ENCODE data around the gene MMP14.
A peak's percentile ranks its signal among the peaks of the same experiment; 100 is the strongest.
"Not testable (repeated sequence)": the region's sequence is repeated elsewhere in the genome, so short reads cannot be mapped to it uniquely, and the experiment has no call there.

Gene MMP14

DNA sequence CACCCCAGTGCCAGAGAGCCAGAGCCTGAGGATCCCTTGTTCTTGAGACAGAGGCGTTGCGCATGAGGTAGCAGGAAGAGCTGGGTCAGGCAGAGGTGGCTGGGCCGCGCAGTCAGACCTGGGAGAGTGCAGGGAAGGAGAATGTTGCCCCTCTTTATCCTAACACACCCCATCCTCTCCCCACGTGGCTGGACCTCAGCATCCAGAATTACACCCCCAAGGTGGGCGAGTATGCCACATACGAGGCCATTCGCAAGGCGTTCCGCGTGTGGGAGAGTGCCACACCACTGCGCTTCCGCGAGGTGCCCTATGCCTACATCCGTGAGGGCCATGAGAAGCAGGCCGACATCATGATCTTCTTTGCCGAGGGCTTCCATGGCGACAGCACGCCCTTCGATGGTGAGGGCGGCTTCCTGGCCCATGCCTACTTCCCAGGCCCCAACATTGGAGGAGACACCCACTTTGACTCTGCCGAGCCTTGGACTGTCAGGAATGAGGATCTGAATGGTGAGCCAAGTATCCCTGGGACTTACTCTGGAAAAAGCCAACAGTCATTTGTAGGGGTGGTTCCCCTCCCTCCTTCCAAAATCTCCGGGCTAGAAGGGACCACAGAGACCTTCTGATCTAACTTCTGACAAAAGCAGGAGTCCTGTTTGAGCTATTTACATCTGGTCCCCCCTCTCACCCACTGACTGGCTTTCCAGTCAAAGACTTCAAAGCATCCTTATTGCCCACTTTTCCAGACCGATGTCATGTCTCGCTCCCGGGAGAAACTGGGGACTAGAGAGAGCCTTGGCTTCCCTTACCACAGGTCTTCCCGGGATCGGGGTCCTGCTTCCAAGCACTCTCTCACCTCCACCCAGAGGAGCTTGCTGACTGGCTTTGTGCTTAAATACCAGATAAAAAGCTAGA, 6.1 kb downstream of the MMP14 start:
- DNase-seq: no peak

DNA sequence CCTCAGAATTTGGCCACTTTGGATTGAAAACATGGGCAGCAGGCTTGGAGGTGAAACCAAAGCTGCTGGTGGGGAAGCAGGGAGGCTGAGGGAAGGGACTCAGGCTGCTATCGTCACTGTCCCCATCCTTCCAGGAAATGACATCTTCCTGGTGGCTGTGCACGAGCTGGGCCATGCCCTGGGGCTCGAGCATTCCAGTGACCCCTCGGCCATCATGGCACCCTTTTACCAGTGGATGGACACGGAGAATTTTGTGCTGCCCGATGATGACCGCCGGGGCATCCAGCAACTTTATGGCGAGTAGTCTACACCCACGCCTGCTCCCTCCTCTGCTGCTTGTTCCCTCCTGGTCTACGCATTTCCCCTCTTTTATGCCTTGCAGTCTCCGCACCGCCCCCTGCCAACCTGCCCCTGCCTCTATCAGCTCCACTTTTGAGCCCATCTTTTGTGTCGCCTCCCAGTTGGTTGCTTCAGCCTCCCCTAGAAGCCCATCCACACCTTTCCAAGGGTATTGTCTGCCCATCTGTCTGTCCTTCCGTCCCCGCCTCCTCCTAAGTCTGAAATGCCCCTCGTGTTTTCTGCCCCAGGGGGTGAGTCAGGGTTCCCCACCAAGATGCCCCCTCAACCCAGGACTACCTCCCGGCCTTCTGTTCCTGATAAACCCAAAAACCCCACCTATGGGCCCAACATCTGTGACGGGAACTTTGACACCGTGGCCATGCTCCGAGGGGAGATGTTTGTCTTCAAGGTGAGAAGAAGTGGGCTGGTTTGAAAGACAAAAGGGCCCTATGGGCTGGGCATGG, 6.9 kb downstream of the MMP14 start:
- DNase-seq: no peak

DNA sequence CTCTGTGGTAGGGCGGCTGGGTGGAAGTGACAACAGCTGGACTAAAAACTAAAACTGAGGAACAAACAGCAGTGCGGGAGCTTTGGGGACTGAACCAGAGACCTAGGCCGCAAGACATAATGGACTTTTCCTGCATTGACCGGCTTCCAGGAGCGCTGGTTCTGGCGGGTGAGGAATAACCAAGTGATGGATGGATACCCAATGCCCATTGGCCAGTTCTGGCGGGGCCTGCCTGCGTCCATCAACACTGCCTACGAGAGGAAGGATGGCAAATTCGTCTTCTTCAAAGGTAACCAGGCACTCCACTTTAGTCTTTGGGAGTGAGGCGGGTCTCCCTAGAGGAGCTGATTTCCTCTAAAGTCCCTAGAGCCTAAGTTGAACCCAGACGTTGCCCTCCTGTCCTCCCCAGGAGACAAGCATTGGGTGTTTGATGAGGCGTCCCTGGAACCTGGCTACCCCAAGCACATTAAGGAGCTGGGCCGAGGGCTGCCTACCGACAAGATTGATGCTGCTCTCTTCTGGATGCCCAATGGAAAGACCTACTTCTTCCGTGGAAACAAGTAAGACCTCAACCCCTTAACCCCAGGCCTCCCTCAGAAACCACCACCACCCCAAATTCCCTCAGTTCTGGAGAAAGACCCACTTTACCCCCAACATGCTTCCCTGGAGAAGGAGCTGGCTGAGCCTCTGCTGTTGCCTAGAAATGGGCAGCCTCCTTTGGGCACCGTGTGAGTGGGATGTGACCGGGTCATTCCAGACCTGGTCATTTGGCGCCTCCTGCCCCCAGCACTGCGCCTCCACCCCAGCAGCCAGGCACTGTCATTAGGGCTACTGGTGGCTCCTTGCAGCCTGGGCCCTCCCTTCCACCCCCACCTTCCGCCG, 8.1 kb downstream of the MMP14 start:
- DNase-seq: no peak

DNA sequence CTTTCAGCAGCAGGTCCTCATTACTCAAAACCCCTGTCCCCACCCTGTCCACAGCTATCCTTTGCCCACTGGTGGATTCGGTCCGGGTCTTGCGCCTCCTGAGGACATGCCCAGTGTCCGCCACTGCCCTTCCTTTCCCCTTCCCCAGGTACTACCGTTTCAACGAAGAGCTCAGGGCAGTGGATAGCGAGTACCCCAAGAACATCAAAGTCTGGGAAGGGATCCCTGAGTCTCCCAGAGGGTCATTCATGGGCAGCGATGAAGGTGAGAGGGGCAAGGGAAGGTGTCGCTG, 8.7 kb downstream of the MMP14 start:
- no peak for DNase-seq

DNA sequence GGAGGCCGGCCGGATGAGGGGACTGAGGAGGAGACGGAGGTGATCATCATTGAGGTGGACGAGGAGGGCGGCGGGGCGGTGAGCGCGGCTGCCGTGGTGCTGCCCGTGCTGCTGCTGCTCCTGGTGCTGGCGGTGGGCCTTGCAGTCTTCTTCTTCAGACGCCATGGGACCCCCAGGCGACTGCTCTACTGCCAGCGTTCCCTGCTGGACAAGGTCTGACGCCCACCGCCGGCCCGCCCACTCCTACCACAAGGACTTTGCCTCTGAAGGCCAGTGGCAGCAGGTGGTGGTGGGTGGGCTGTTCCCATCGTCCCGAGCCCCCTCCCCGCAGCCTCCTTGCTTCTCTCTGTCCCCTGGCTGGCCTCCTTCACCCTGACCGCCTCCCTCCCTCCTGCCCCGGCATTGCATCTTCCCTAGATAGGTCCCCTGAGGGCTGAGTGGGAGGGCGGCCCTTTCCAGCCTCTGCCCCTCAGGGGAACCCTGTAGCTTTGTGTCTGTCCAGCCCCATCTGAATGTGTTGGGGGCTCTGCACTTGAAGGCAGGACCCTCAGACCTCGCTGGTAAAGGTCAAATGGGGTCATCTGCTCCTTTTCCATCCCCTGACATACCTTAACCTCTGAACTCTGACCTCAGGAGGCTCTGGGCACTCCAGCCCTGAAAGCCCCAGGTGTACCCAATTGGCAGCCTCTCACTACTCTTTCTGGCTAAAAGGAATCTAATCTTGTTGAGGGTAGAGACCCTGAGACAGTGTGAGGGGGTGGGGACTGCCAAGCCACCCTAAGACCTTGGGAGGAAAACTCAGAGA, 9.6 kb downstream of the MMP14 start:
- no peak for DNase-seq

DNA sequence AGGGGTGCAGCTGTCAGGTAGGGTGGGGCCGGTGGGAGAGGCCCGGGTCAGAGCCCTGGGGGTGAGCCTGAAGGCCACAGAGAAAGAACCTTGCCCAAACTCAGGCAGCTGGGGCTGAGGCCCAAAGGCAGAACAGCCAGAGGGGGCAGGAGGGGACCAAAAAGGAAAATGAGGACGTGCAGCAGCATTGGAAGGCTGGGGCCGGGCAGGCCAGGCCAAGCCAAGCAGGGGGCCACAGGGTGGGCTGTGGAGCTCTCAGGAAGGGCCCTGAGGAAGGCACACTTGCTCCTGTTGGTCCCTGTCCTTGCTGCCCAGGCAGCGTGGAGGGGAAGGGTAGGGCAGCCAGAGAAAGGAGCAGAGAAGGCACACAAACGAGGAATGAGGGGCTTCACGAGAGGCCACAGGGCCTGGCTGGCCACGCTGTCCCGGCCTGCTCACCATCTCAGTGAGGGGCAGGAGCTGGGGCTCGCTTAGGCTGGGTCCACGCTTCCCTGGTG, 10.5 kb downstream of the MMP14 start:
- no peak for DNase-seq

DNA sequence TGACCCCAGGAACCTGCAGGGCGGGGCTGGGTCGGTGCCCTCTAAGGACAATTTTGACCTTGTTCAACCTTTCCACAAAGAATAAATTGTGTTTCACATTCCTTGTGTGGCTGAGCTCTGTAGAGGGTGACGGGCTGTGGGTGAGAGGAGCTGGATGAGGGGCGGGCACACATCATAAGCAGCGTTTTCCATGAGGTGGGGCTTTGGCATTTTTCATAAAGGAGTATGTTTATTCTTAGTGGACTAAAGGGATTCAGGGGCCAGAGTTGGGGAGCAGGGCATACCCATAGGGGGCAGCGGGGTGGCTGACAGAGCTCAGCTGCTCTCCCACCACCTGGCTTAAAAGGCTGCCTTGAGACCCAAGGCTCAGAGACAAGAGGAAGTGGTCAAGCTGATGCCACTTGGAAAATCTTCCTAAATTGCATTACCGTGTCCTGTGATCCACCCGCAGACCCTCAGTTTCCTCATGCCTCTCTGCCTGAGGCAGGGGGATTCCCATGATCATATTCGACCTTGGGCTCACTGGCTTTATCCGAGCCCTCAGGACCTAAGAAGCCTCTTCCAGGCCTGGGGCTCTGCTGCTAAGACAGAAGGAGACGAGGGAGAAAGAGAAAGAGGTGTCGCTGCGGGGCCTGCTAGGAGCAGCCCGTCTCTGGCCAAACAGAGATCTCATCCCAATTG, 11.4 kb downstream of the MMP14 start:
- no peak for DNase-seq

DNA sequence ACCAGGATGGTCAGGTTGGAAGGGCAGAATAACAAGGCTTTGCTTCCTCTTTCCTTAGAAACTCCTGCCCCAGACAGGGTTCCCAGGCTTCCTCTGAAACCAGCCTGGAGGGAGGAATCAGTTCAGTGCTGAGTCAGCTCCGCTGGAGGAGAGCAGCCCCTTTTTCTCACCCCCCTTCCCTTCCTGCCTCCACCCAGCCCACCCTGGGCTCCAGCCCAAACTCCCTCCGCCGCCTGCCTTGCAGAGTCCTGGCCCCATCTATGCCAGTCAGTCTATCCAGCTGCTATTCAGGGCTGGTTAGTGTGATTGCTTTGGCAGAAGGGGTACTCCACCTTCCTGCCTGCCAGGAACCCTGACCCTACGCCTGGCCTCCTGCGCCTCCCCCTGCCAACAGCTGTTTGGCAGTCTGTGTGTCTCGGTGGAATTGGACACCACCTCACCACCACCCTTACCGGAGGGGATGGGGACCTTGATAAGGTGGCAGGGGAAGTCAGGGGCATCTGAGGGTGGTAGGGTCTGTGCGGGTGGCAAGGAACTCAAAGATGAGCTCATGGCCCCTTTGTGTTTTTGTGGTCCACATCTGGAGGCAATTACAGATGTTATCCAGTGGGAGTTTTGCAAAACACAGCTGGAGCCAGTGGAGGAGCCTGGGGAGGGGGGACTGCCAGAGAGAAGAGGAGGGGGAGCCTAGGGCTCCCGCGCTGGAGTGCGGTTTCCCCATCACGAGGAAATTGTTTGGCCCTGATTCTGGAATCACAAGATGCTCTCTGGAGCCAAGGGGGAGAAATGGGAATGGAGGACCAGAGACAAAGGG, 12.2 kb downstream of the MMP14 start:
- peak; percentile 90 for DNase-seq

DNA sequence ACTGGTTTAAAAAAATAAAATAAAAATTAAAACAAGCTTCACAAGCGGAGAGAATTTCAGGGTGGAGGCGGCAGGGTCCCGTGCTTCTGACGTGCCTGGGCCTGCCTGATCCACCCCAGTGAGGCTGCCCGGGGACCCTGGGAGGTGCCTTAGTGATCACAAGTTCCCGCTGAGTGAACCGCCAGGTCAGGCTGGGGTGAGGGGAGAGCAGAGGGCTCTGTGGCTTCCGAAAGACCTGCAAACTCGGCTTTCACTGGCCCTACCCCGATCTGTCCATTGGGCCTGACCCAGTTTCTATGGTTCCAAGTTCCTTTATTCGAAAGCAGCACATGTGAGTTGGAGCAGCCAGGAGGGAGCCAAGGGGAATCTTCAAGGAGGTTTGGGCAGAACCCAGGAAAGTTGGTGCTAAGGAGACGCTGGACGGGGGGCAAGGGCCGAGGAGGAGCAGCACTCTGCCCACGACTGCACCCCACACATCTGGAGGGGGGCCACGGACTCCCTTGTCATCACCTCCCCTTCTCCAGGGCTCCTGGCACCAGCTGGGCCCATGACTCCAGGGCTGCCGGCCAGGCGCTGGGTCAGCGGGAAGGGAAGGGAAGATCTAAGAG, 12.9 kb downstream of the MMP14 start:
- no peak for DNase-seq

DNA sequence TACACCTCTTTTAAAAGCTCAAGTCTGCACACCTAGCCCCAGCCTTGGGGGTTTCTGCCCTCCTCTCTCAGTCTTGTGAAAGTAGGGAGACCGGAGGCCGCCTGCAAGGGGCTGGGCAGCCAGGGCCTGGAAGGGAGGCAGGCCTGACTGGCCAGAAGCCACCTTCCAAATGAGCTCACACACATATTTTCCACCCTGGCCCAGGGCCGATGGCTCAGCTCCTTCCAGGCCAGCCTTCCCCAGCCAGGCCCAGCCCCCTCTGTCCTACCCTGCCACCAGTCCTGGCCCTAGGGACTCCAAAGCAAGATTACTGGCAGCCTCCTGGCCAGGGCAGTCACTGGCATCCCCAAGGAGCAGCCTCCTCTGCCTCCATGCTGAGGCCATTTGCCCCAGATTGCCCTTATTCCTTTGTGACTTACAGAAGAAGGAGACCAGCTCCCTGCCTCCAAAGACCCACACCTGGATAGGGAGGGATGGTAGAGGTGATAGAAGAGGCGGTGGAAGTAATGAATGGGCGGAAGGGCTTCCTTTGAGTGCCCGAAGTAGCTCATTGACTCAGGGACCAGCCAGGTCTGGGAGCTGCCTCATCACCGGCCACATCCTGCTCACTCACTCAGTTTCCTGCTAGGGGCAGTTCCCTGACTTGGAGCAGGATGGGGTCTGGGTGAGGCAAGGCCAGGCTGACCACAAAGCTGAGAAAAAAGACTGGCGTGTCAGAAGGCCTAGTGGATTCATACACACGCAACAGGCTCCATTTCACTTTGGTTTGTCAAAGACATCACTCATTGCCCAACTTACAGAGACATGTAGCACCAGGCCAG, 14.8 kb downstream of the MMP14 start:
- DNase-seq: peak; percentile 48

DNA sequence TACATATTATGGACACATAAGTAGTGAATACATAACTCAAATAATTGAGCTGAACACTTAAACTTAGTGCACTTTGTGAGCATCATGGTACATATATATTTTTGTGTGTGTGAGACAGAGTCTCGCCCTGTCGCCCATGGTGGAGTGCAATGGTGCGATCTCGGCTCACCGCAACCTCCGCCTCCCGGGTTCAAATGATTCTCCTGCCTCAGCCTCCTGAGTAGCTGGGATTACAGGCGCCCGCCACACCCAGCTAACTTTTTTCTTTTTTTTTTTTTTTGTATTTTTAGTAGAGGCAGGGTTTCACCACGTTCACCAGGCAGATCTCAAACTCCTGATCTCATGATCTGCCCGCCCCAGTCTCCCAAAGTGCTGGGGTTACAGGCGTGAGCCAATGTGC, 15.8 kb downstream of the MMP14 start:
- DNase-seq: not testable (repeated sequence)

DNA sequence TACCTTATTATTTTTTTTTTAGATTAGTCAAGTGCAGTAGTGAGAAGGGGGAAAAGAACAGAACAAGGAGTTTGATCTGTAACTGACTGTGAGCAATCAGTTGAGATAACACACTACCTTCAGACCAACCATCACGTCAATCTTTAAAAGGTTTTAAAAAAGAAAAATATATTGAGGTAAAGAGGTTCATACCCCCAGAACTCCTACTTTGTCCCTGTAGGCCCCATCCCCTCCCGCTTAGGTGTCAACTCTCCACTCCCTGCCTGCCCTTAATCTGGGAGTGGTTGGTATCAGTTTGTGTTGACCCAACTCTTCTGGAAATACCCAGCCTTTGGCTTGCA, 16.2 kb downstream of the MMP14 start:
- DNase-seq: no peak

DNA sequence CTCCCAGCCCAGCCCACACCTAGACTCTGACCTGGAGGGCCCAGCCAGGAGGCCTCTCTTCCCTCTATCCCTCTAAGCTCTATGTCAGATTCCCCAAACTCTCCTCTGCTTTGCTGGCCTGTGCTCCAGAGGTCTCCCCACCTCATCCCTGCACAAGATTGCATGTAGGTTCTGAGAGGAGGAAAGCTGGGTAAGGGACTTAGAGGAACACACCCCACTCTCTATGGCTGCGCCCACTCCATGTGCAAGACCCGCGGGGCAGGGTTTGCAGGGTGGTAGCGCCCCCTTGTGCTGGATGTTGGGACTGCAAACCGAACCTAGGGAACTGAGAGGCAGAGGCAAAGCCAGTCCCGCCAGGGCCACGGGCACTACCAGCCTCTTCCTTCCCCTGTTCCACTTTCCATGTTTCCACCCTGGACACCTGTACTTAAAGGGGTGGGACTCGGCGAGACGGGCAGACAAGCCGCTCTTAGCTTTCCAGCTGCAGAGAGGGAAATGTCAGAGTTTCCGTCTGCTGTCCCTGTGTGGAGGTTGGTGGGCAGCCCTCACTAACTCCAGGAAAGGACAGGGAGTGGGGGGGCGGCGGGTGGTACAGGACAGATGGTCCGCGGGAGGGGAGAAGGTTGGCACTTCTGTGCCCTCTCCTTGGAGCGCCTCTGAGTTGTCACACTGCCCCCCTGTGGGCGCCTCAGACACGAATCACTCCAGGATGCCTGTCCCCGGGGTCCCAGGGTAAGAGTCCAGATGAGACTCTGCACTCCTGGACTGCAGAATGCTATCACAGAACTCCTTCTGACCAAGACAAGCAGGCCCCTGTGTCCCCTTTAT, 16.8 kb downstream of the MMP14 start:
- DNase-seq: peak; percentile 97

DNA sequence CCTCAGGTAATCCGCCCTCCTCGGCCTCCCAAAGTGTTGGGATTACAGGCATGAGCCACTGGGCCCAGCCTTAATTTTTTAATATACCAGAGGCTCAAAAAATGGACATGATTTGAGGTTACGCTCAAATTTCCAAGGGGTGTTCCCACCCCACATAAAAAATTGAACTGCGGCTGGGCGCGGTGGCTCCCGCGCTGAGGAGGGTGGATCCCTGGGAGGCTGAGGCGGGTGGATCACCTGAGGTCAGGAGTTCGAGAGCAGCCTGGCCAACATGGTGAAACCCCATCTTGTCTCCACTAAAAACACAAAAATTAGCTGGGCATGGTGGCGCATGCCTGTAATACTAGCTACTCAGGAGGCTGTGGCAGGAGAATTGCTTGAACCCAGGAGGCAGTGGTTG, 17.9 kb downstream of the MMP14 start:
- DNase-seq: not testable (repeated sequence)

DNA sequence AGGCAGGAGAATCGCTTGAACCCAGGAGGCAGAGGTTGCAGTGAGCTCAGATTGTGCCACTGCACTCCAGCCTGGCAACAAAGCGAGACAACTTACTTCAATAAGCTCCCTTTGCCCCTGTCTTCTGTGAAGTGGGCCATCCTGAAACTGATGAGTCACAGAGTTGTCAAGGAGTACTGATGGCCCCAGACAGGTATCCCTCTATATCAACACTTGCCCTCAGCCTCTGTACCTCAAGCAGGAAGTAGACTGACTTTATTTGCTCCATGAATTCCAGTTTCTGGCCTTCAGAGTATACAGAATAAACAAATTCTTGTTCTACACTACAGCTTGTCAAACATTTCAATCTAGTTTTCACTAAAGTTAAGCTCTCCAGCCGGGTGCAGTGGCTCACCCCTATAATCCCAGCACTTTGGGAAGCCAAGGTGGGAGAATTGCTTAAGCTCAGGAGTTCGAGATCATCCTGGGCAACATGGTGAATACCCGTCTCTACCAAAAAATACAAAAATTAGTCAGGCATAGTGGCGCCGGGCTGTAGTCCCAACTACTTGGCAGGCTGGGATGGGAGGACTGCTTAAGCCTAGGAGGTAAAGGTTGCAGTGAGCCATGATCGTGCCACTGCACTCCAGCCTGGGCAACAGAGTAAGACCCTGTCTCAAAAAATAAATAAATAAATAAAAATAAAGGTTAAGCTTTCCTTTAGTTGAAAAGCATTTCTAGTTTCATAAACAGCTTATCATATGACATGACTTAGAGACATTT, 18.8 kb downstream of the MMP14 start:
- no peak for DNase-seq

DNA sequence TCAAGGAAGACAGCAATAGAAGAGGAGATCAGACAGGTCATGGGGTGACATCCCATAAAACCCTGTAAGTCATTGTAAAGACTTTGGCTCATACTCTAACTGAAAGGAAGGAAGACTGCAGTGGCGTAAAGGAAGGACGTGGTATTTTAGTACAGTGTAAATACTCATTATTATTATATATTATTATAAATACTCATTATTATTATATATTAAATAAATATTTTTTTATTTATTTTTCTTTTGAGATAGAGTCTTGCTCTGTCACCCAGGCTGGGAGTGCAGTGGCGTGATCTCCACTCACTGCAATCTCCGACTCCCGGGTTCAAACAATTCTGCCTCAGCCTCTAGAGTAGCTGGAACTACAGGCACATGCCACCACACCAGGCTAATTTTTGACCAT, 20.0 kb downstream of the MMP14 start:
- no peak for DNase-seq

DNA sequence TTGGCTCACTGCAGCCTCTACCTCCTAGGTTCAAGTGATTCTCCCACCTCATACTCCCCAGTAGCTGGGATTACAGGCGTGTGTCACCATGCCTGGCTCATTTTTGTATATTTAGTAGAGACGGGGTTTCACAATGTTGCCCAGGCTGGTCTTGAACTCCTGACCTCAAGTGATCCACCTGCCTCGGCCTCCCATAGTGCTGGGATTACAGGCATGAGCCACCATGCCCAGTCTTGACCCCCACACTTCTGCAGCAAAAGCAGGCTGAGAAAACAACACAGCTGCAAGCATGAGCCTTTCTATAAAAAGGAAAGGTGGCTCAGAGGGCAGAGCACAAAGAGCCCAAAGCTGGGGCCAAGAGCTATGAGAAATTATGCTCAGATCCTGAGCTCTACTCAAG, 24.0 kb downstream of the MMP14 start:
- DNase-seq: not testable (repeated sequence)

DNA sequence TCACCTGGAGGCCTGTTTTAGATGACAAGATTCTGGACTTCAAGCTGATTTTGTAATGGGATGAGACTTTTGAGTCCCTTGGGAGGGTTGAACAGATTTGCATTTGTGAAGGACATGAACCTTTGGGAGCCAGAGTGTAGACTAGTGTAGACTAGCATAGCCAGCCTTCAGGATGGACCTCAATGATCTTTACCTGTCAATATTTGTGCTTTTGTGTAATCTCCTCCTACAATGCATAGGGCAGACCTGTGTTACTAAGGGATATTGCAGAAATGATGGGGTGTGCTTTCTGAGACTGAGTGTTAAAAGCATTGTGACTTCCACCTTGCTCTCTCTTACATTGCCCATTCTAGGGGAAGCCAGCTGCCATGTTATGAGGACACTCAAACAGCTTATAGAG, 25.3 kb downstream of the MMP14 start:
- no peak for DNase-seq
